IMR-90 (cell line): ENCODE results near the gene ST3GAL5.

ENCODE experiments used
- BHLHE40 ChIP-seq: fragments of 150-350 bp; IDR thresholded peaks from 2 replicates; pipeline ENCODE4 v1.6.1; 2016; ENCODE audit warnings: mild to moderate bottlenecking, low read depth, low read length
- CEBPB ChIP-seq: IDR thresholded peaks from 2 replicates; pipeline ENCODE4 v1.6.1; 2012; ENCODE audit warnings: low read depth, low read length, improper control_type of control experiment
- FOS ChIP-seq: fragments of 150-350 bp; IDR thresholded peaks from 2 replicates; pipeline ENCODE4 v1.6.1; 2016; ENCODE audit warnings: low read depth, low read length
- MAFK ChIP-seq: IDR thresholded peaks from 2 replicates; pipeline ENCODE4 v1.6.1; 2012; ENCODE audit warnings: low read depth, low read length, improper control_type of control experiment
- MAZ ChIP-seq: IDR thresholded peaks from 2 replicates; pipeline ENCODE4 v1.6.1; 2012; ENCODE audit warnings: low read depth, mild to moderate bottlenecking, low read length, improper control_type of control experiment, moderate library complexity, borderline replicate concordance
- MXI1 ChIP-seq: IDR thresholded peaks from 2 replicates; pipeline ENCODE4 v1.6.1; 2012; ENCODE audit warnings: low read depth, mild to moderate bottlenecking, low read length, moderate library complexity, borderline replicate concordance
- NFE2L2 ChIP-seq: fragments of 150-350 bp; IDR thresholded peaks from 2 replicates; pipeline ENCODE4 v1.6.1; 2016; ENCODE audit warnings: low read depth, mild to moderate bottlenecking, low read length
- POLR2A ChIP-seq: IDR thresholded peaks from 2 replicates; pipeline ENCODE4 v1.6.1; 2012; ENCODE audit warnings: mild to moderate bottlenecking, low read depth, low read length
- RAD21 ChIP-seq: IDR thresholded peaks from 2 replicates; pipeline ENCODE4 v1.6.1; 2012; ENCODE audit warnings: low read length, improper control_type of control experiment
- RFX5 ChIP-seq: IDR thresholded peaks from 2 replicates; pipeline ENCODE4 v1.8.0; 2012; ENCODE audit warnings: low read depth, mild to moderate bottlenecking, low read length, moderate library complexity
- SMC3 ChIP-seq: fragments of 150-350 bp; IDR thresholded peaks from 2 replicates; pipeline ENCODE4 v1.6.1; 2016; ENCODE audit warnings: low read depth, mild to moderate bottlenecking, antibody characterized with exemption, low read length, moderate library complexity
- TF ChIP-seq, protein P1 (sequence below): conservative IDR thresholded peaks from 2 replicates; pipeline ENCODE4 v1.5.1; 2012; ENCODE audit warnings: mild to moderate bottlenecking, low read depth, low read length, improper control_type of control experiment
- TF ChIP-seq, protein P2 (sequence below): fragments of 150-350 bp; IDR thresholded peaks from 2 replicates; pipeline ENCODE4 v1.6.1; 2016; ENCODE audit warnings: low read depth, mild to moderate bottlenecking, low read length, moderate library complexity, borderline replicate concordance

DNA sequence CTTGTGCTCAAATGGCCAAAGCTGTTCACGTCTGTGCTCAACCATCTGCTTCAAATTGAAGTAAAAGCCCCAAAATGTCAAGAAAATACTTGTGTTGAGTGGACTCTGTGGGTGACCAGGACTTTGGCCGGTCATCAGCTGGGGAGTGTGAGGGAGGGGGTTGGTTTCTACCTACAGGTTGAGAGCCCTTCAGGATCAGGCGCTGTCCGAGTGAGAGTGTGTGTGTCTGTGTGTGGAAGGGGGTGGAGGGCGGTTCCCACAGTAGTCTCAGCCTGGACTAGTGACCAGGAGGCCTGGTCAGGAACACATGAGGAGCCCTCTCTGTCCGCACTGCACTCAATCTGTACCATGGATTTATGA, 100.8 kb downstream of the ST3GAL5 start:
- TF ChIP-seq MAFK (no peak), MAZ (no peak), RFX5 (no peak), POLR2A (no peak), CEBPB (no peak), BHLHE40 (no peak), NFE2L2 (no peak), MXI1 (no peak), SMC3 (no peak), RAD21 (no peak), FOS (no peak)
- TF ChIP-seq, protein P1, sequence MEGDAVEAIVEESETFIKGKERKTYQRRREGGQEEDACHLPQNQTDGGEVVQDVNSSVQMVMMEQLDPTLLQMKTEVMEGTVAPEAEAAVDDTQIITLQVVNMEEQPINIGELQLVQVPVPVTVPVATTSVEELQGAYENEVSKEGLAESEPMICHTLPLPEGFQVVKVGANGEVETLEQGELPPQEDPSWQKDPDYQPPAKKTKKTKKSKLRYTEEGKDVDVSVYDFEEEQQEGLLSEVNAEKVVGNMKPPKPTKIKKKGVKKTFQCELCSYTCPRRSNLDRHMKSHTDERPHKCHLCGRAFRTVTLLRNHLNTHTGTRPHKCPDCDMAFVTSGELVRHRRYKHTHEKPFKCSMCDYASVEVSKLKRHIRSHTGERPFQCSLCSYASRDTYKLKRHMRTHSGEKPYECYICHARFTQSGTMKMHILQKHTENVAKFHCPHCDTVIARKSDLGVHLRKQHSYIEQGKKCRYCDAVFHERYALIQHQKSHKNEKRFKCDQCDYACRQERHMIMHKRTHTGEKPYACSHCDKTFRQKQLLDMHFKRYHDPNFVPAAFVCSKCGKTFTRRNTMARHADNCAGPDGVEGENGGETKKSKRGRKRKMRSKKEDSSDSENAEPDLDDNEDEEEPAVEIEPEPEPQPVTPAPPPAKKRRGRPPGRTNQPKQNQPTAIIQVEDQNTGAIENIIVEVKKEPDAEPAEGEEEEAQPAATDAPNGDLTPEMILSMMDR, result no peak
- TF ChIP-seq, protein P2, sequence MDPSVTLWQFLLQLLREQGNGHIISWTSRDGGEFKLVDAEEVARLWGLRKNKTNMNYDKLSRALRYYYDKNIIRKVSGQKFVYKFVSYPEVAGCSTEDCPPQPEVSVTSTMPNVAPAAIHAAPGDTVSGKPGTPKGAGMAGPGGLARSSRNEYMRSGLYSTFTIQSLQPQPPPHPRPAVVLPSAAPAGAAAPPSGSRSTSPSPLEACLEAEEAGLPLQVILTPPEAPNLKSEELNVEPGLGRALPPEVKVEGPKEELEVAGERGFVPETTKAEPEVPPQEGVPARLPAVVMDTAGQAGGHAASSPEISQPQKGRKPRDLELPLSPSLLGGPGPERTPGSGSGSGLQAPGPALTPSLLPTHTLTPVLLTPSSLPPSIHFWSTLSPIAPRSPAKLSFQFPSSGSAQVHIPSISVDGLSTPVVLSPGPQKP, result no peak
